ENCODE data around the gene SCYL1.
"Not testable (repeated sequence)": the region's sequence is repeated elsewhere in the genome, so short reads cannot be mapped to it uniquely, and the experiment has no call there.

SCYL1 gene

GRCh38 chr11:65555693-65556231 is 30.9 kb downstream of the SCYL1 start:
- peak; percentile 85 for DNase-seq

- DNase-seq: peak; percentile 49
Observed at GRCh38 chr11:65556470-65557279, 31.8 kb downstream of the SCYL1 start.

GRCh38 chr11:65557280-65558001 is 32.6 kb downstream of the SCYL1 start:
- no peak for DNase-seq

- peak; percentile 89 for DNase-seq
Observed at GRCh38 chr11:65558002-65558929, 33.4 kb downstream of the SCYL1 start, which contains the start of gene LTBP3. LTBP3 (minus strand) TSS chr11:65558359; CDS start chr11:65557959, 400 bp downstream.

- peak; percentile 43 for DNase-seq
Observed at GRCh38 chr11:65558930-65559509, 34.1 kb downstream of the SCYL1 start.

- no peak for DNase-seq
Observed at GRCh38 chr11:65559535-65559934, 34.7 kb downstream of the SCYL1 start.

GRCh38 chr11:65559951-65560537 is 35.2 kb downstream of the SCYL1 start:
- DNase-seq: peak; percentile 90

- peak; percentile 85 for DNase-seq
Observed at GRCh38 chr11:65560555-65561418, 35.9 kb downstream of the SCYL1 start.

- no peak for DNase-seq
Observed at GRCh38 chr11:65562020-65562419, 37.1 kb downstream of the SCYL1 start.

GRCh38 chr11:65562788-65563187 is 37.9 kb downstream of the SCYL1 start:
- no peak for DNase-seq

GRCh38 chr11:65563601-65564000 is 38.7 kb downstream of the SCYL1 start:
- no peak for DNase-seq

GRCh38 chr11:65564879-65565559 is 40.1 kb downstream of the SCYL1 start:
- DNase-seq: not testable (repeated sequence)

GRCh38 chr11:65565624-65566453 is 41.0 kb downstream of the SCYL1 start:
- no peak for DNase-seq

- no peak for DNase-seq
Observed at GRCh38 chr11:65569164-65569972, 44.5 kb downstream of the SCYL1 start.

- peak; percentile 99 for DNase-seq
Observed at GRCh38 chr11:65569973-65570918, 45.4 kb downstream of the SCYL1 start, which contains the start of gene ZNRD2. ZNRD2 (plus strand) TSS chr11:65570477; CDS start chr11:65570492, 15 bp downstream.

GRCh38 chr11:65571420-65571819 is 46.5 kb downstream of the SCYL1 start:
- no peak for DNase-seq

GRCh38 chr11:65571940-65572339 is 47.1 kb downstream of the SCYL1 start:
- DNase-seq: peak; percentile 48

Measured in NCI-H226 (cell line).